ENCODE data around the gene NT5E.

The NT5E gene

DNA sequence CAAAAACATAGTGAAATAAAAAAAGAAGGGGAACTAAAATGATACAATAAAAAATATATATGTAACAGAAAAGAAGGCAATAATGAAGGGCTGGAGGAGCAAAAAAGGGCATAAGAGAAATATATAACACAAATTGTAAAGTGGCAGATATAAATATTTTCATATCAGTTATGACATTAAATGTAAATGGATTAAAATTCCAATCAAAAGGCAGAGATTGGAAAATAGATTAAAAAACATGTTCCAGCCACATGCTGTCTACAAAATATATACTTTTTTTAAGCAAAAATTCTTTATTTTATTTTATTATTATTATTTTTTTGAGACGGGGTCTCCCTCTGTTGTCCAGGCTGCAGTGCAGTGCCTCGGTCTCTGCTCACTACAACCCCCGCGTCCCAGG is 23.9 kb upstream of the NT5E start (continued):
- TF ChIP-seq, protein P1, sequence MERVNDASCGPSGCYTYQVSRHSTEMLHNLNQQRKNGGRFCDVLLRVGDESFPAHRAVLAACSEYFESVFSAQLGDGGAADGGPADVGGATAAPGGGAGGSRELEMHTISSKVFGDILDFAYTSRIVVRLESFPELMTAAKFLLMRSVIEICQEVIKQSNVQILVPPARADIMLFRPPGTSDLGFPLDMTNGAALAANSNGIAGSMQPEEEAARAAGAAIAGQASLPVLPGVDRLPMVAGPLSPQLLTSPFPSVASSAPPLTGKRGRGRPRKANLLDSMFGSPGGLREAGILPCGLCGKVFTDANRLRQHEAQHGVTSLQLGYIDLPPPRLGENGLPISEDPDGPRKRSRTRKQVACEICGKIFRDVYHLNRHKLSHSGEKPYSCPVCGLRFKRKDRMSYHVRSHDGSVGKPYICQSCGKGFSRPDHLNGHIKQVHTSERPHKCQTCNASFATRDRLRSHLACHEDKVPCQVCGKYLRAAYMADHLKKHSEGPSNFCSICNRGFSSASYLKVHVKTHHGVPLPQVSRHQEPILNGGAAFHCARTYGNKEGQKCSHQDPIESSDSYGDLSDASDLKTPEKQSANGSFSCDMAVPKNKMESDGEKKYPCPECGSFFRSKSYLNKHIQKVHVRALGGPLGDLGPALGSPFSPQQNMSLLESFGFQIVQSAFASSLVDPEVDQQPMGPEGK (CRISPR knock-in tag; IDR thresholded peaks at IDR 0.05; ENCODE audit: borderline replicate concordance): no peak
- TF ChIP-seq CSDC2 (CRISPR knock-in tag; IDR thresholded peaks at IDR 0.05): no peak
- TF ChIP-seq, protein P2, sequence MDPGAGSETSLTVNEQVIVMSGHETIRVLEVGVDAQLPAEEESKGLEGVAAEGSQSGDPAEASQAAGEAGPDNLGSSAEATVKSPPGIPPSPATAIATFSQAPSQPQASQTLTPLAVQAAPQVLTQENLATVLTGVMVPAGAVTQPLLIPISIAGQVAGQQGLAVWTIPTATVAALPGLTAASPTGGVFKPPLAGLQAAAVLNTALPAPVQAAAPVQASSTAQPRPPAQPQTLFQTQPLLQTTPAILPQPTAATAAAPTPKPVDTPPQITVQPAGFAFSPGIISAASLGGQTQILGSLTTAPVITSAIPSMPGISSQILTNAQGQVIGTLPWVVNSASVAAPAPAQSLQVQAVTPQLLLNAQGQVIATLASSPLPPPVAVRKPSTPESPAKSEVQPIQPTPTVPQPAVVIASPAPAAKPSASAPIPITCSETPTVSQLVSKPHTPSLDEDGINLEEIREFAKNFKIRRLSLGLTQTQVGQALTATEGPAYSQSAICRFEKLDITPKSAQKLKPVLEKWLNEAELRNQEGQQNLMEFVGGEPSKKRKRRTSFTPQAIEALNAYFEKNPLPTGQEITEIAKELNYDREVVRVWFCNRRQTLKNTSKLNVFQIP (CRISPR knock-in tag; IDR thresholded peaks at IDR 0.05; ENCODE audit: borderline replicate concordance, low read depth): no peak
- TF ChIP-seq OSR1 (CRISPR knock-in tag; IDR thresholded peaks at IDR 0.05): no peak
- TF ChIP-seq ZNF70 (CRISPR knock-in tag; IDR thresholded peaks at IDR 0.05): no peak

DNA sequence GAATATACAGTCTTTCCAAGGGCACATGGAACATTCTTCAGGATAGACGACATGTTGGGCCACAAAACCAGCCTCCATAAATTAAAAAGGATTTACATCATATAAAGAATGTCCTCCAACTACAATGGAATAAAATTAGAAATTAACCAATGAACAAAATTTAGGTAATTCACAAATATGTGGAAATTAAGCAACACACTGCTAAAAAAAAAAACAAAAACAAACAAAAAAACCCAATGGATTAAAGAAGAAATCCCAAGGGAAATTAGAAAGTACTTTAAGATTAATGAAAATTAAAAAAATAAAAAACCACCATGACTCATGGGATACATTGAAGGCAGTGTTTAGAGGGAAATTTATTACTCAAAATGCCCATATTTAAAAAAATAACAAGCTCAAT is 21.4 kb upstream of the NT5E start:
- no peak for ATAC-seq
- no peak for TF ChIP-seq ZC3H10 (CRISPR knock-in tag; IDR thresholded peaks at IDR 0.05)
- no peak for TF ChIP-seq TCF4 (CRISPR knock-in tag; IDR thresholded peaks at IDR 0.05; ENCODE audit: borderline replicate concordance)
- no peak for TF ChIP-seq ARNTL (CRISPR knock-in tag; IDR thresholded peaks at IDR 0.05; ENCODE audit: borderline replicate concordance, low read depth)
- TF ChIP-seq BACH2 (CRISPR knock-in tag; IDR thresholded peaks at IDR 0.05; ENCODE audit: borderline replicate concordance): no peak
- TF ChIP-seq ZFP3 (CRISPR knock-in tag; IDR thresholded peaks at IDR 0.05): no peak
- TF ChIP-seq CSDC2 (CRISPR knock-in tag; IDR thresholded peaks at IDR 0.05): no peak
- TF ChIP-seq GLIS3 (CRISPR knock-in tag; IDR thresholded peaks at IDR 0.05): no peak
- TF ChIP-seq OSR1 (CRISPR knock-in tag; IDR thresholded peaks at IDR 0.05): no peak
- no peak for TF ChIP-seq ZNF565 (CRISPR knock-in tag; conservative IDR thresholded peaks at IDR 0.05; ENCODE audit: low read depth)
- TF ChIP-seq, protein P3, sequence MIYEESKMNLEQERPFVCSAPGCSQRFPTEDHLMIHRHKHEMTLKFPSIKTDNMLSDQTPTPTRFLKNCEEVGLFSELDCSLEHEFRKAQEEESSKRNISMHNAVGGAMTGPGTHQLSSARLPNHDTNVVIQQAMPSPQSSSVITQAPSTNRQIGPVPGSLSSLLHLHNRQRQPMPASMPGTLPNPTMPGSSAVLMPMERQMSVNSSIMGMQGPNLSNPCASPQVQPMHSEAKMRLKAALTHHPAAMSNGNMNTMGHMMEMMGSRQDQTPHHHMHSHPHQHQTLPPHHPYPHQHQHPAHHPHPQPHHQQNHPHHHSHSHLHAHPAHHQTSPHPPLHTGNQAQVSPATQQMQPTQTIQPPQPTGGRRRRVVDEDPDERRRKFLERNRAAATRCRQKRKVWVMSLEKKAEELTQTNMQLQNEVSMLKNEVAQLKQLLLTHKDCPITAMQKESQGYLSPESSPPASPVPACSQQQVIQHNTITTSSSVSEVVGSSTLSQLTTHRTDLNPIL (CRISPR knock-in tag; IDR thresholded peaks at IDR 0.05; ENCODE audit: low read depth): no peak
- TF ChIP-seq, protein P4, sequence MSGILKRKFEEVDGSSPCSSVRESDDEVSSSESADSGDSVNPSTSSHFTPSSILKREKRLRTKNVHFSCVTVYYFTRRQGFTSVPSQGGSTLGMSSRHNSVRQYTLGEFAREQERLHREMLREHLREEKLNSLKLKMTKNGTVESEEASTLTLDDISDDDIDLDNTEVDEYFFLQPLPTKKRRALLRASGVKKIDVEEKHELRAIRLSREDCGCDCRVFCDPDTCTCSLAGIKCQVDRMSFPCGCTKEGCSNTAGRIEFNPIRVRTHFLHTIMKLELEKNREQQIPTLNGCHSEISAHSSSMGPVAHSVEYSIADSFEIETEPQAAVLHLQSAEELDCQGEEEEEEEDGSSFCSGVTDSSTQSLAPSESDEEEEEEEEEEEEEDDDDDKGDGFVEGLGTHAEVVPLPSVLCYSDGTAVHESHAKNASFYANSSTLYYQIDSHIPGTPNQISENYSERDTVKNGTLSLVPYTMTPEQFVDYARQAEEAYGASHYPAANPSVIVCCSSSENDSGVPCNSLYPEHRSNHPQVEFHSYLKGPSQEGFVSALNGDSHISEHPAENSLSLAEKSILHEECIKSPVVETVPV (CRISPR knock-in tag; IDR thresholded peaks at IDR 0.05): no peak
- TF ChIP-seq, protein P1 (CRISPR knock-in tag; IDR thresholded peaks at IDR 0.05; ENCODE audit: borderline replicate concordance): no peak
- TF ChIP-seq ESRRG (CRISPR knock-in tag; IDR thresholded peaks at IDR 0.05): no peak
- TF ChIP-seq, protein P2 (CRISPR knock-in tag; IDR thresholded peaks at IDR 0.05; ENCODE audit: borderline replicate concordance, low read depth): no peak
- no peak for TF ChIP-seq ZNF8 (CRISPR knock-in tag; IDR thresholded peaks at IDR 0.05)
- no peak for TF ChIP-seq PPARA (CRISPR knock-in tag; IDR thresholded peaks at IDR 0.05; ENCODE audit: borderline replicate concordance)
- TF ChIP-seq TOX (CRISPR knock-in tag; IDR thresholded peaks at IDR 0.05; ENCODE audit: borderline replicate concordance): no peak
- TF ChIP-seq, protein P5, sequence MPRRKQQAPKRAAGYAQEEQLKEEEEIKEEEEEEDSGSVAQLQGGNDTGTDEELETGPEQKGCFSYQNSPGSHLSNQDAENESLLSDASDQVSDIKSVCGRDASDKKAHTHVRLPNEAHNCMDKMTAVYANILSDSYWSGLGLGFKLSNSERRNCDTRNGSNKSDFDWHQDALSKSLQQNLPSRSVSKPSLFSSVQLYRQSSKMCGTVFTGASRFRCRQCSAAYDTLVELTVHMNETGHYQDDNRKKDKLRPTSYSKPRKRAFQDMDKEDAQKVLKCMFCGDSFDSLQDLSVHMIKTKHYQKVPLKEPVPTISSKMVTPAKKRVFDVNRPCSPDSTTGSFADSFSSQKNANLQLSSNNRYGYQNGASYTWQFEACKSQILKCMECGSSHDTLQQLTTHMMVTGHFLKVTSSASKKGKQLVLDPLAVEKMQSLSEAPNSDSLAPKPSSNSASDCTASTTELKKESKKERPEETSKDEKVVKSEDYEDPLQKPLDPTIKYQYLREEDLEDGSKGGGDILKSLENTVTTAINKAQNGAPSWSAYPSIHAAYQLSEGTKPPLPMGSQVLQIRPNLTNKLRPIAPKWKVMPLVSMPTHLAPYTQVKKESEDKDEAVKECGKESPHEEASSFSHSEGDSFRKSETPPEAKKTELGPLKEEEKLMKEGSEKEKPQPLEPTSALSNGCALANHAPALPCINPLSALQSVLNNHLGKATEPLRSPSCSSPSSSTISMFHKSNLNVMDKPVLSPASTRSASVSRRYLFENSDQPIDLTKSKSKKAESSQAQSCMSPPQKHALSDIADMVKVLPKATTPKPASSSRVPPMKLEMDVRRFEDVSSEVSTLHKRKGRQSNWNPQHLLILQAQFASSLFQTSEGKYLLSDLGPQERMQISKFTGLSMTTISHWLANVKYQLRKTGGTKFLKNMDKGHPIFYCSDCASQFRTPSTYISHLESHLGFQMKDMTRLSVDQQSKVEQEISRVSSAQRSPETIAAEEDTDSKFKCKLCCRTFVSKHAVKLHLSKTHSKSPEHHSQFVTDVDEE (CRISPR knock-in tag; IDR thresholded peaks at IDR 0.05): no peak
